SK-N-MC (cell line): ENCODE results near the gene TRA2B.
A peak's percentile ranks its signal among the peaks of the same experiment; 100 is the strongest.
"Not testable (repeated sequence)": the region's sequence is repeated elsewhere in the genome, so short reads cannot be mapped to it uniquely, and the experiment has no call there.

Experiments used
- DNase-seq: peaks from one replicate; pipeline ENCODE4 v3.0.0-alpha.2; 2011; ENCODE audit warnings: low read depth, low spot score
- H3K27ac ChIP-seq: fragments of 200-600 bp; sonication (generic); 2 replicates; pipeline ENCODE4 v1.5.1; 2016; ENCODE audit warnings: mixed run types
- H3K36me3 ChIP-seq: fragments of 200-600 bp; sonication (generic); 2 replicates; pipeline ENCODE4 v1.6.1; 2017; ENCODE audit warnings: antibody characterized with exemption, low read length, mixed read lengths; ENCODE audit not compliant: insufficient read depth
- H3K4me3 ChIP-seq: fragments of 200-600 bp; sonication (generic); 2 replicates; pipeline ENCODE4 v1.5.1; 2016
- H3K9ac ChIP-seq: fragments of 200-600 bp; sonication (generic); 2 replicates; pipeline ENCODE4 v1.8.0; 2017; ENCODE audit warnings: mixed run types, mixed read lengths; ENCODE audit not compliant: insufficient read length
- H3K9me3 ChIP-seq: fragments of 200-600 bp; sonication (generic); 2 replicates; pipeline ENCODE4 v1.6.1; 2017; ENCODE audit warnings: low read depth, mild to moderate bottlenecking, antibody characterized with exemption, low read length, moderate library complexity, mixed read lengths
- EZH2 ChIP-seq: fragments of 200-600 bp; sonication (generic); IDR thresholded peaks from one replicate; pipeline ENCODE4 v1.6.1; 2017; ENCODE audit warnings: antibody characterized with exemption
- FOXP2 ChIP-seq: optimal IDR thresholded peaks from 2 replicates; pipeline ENCODE3; 2011; ENCODE audit warnings: mild to moderate bottlenecking, moderate library complexity; ENCODE audit not compliant: insufficient read depth; ENCODE audit errors: extremely low read length, control extremely low read depth
- POLR2AphosphoS5 ChIP-seq: IDR thresholded peaks from 2 replicates; pipeline ENCODE4 v1.6.1; 2012; ENCODE audit warnings: mild to moderate bottlenecking, low read depth, low read length, borderline replicate concordance

Gene TRA2B

DNA sequence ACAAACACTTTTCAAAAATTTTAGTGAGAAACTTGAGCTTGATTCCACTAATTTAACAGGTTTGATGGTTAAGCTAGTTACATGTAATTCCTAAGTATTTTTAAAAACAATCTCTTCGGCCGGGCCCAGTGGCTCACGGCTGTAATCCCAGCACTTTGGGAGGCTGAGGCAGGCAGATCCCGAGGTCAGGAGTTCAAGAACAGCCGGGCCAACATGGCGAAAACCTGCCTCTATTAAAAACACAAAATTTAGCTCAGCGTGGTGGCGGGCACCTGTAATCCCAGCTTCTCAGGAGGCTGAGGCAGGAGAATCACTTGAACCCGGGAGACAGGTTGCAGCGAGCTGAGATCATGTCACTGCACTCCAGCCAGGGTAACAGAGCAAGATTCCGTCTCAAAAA, 25.3 kb downstream of the TRA2B start:
- peak overlapping the region; percentile 42; the same call in 1 of the 2 replicates for H3K27ac ChIP-seq
- peaks cover 46% of the 10 kb centered on the region for H3K36me3 ChIP-seq
- no peak for DNase-seq
- H3K9me3 ChIP-seq, result no peaks in the 10 kb centered on the region
- TF ChIP-seq EZH2 (no peak), FOXP2 (no peak), POLR2AphosphoS5 (no peak)
- no peak overlapping the region for H3K9ac ChIP-seq
- H3K4me3 ChIP-seq, result no peak overlapping the region

DNA sequence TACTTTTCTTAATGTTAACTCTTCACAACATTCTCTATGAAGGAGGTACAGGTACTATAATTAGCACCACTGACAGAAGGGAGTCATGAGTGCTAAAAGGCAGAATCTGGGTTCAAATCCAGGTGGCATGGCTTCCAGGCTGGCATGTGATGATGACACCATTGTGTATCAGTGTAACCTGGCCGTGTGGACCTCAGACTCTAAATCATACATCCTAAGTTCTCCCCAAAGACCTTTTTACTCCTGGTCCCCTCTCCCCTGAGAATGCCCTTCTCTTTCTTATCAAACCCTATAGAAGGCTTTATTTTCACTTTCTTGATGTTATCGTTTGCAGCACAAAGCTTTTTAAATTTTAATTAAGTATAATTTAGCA, 26.8 kb downstream of the TRA2B start:
- not testable (repeated sequence) for H3K4me3 ChIP-seq, H3K9ac ChIP-seq, DNase-seq, H3K9me3 ChIP-seq
- H3K36me3 ChIP-seq, result peaks cover 32% of the 10 kb centered on the region
- H3K27ac ChIP-seq, result 0 out of 2 replicates have a peak overlapping the region, but pooled peaks have one; percentile 10
- peak; percentile 72 for TF ChIP-seq POLR2AphosphoS5

- not testable (repeated sequence) for H3K27ac ChIP-seq, DNase-seq, H3K9ac ChIP-seq, H3K4me3 ChIP-seq, H3K9me3 ChIP-seq
- peaks cover 26% of the 10 kb centered on the region for H3K36me3 ChIP-seq
- peak; percentile 21; the same call in 1 of the 2 replicates for TF ChIP-seq POLR2AphosphoS5
Measured at GRCh38 chr3:185910322-185911075, 27.3 kb downstream of the TRA2B start.

DNA sequence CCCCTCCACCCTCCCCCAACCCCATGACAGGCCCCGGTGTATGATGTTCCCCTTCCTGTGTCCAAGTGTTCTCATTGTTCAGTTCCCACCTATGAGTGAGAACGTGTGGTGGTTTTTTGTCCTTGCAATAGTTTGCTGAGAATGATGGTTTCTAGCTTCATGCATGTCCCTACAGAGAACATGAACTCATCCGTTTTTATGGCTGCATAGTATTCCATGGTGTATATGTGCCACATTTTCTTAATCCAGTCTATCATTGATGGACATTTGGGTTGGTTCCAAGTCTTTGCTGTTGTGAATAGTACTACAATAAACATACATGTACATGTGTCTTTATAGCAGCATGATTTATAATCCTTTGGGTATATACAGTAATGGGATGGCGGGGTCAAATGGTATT, 27.9 kb downstream of the TRA2B start:
- H3K9me3 ChIP-seq, H3K9ac ChIP-seq, H3K4me3 ChIP-seq, H3K27ac ChIP-seq, DNase-seq: not testable (repeated sequence)
- H3K36me3 ChIP-seq, result peaks cover 20% of the 10 kb centered on the region

DNA sequence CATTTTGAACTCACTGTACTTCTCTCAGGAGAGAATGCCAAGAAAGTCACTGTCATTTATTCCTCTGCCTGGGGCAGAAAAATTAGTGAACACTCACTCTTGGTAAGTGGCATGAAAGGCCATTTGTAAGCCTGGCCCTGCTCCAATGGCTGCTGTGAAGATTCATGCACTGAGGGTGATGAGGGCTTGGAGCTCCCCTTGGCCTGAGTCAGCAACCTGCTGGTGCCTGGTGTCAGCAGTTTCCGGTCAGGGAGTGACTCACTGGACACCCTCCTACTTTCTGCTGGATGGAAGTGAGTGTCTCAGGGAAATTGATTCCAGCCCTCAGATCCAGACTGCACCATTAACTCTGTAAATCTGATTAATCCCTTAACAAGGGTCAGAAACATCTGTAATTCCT, 37.6 kb downstream of the TRA2B start:
- Histone ChIP-seq H3K36me3 (no peaks in the 10 kb centered on the region), H3K9ac (no peak overlapping the region), H3K9me3 (no peaks in the 10 kb centered on the region), H3K4me3 (no peak overlapping the region), H3K27ac (no peak overlapping the region)
- no peak for DNase-seq
- TF ChIP-seq FOXP2 (no peak), EZH2 (no peak), POLR2AphosphoS5 (no peak)

DNA sequence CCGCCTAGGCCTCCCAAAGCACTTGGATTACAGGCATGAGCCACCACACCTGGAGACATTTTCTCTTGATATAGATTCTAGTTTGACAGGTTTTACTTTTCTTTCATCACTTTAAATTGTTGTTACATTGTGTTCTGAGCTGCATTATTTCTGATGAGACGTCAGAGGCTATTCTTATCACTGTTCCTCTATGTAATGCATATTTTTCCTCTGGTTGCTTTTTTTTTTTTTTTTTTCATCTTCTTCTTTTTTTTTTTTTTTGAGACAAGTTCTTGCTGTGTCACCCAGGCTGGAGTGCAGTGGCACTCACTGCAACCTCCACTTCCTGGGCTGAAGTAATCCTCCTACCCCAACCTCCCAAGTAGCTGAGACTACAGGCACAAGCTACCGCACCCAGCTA, 41.2 kb downstream of the TRA2B start:
- Histone ChIP-seq H3K4me3 (no peak overlapping the region), H3K9me3 (no peaks in the 10 kb centered on the region), H3K9ac (no peak overlapping the region), H3K27ac (no peak overlapping the region), H3K36me3 (no peaks in the 10 kb centered on the region)
- TF ChIP-seq POLR2AphosphoS5, result no peak
- TF ChIP-seq EZH2, result no peak
- TF ChIP-seq FOXP2, result no peak
- DNase-seq, result no peak

- DNase-seq, result no peak
- TF ChIP-seq POLR2AphosphoS5, result no peak
- TF ChIP-seq EZH2, result no peak
- no peak for TF ChIP-seq FOXP2
- no peak overlapping the region for H3K27ac ChIP-seq
- no peaks in the 10 kb centered on the region for H3K36me3 ChIP-seq
- H3K9ac ChIP-seq, result no peak overlapping the region
- H3K9me3 ChIP-seq, result no peaks in the 10 kb centered on the region
- no peak overlapping the region for H3K4me3 ChIP-seq
Measured at GRCh38 chr3:185887066-185887465, 50.7 kb downstream of the TRA2B start.

DNA sequence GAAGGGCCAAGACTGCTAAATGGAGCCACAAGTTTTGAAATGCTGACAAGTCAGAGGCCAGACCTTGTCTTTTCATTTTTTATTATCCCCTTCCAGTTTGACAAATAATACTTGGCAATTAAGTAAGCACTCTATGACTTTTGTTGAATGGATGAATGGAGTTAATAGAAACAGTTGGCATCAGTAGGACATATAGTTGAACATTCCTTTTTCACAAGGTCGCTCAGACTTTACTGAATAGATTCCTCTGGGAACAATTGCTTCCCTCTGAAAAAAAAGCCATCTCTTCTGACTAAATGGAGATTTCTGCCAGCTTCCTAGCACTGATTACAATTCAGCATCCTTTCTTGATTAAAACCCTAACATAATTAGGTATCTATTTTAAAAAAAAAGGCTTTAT, 53.2 kb downstream of the TRA2B start:
- H3K9ac ChIP-seq, result no peak overlapping the region
- no peaks in the 10 kb centered on the region for H3K36me3 ChIP-seq
- H3K27ac ChIP-seq, result no peak overlapping the region
- DNase-seq, result no peak
- TF ChIP-seq POLR2AphosphoS5 (no peak), FOXP2 (no peak), EZH2 (no peak)
- H3K4me3 ChIP-seq, result no peak overlapping the region
- H3K9me3 ChIP-seq, result no peaks in the 10 kb centered on the region

DNA sequence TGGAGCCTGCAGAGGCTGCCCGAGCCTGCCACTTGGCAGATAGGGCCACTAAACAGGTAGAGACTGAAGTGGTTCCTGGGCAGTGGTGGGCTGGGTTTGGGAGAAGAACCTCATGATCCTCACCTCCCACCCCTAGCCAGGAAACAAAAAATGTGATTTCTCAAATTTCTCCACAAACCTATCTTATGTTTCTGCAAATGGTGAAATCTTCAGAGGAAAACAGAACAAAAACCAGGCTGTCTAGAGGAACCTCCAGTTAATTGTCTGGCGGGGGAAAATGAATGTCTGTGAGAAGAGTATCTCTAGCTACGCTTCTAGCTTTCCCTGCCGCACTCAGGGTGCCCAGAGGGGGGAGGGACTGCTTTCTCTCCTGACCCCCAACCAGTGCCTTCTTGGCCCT, 55.9 kb downstream of the TRA2B start:
- Histone ChIP-seq H3K36me3 (no peaks in the 10 kb centered on the region), H3K27ac (no peak overlapping the region), H3K9me3 (no peaks in the 10 kb centered on the region), H3K9ac (no peak overlapping the region), H3K4me3 (no peak overlapping the region)
- no peak for DNase-seq
- TF ChIP-seq EZH2, result no peak
- TF ChIP-seq POLR2AphosphoS5, result no peak
- no peak for TF ChIP-seq FOXP2
